DMS53 (cell line): ENCODE data around the gene MIB2.
"Not testable (repeated sequence)": the region's sequence is repeated elsewhere in the genome, so short reads cannot be mapped to it uniquely, and the experiment has no call there.

ENCODE experiments used
- DNase-seq: peaks from one replicate; lab custom pipeline; 2025; lab: John Stamatoyannopoulos, UW

The MIB2 gene

GRCh38 chr1:1658583-1659549 lies 43.6 kb downstream of the MIB2 start, which contains the start of gene CDK11B:
TSS of gene CDK11B (minus strand) at chr1:1659004. CDS start at chr1:1657485, 1,519 bp downstream.
- peak; percentile 94 for DNase-seq

GRCh38 chr1:1662392-1662791 lies 47.1 kb downstream of the MIB2 start:
- not testable (repeated sequence) for DNase-seq

- peak; percentile 20 for DNase-seq
Measured at GRCh38 chr1:1662830-1663560, 47.7 kb downstream of the MIB2 start.

GRCh38 chr1:1664318-1664717 lies 49.0 kb downstream of the MIB2 start:
- not testable (repeated sequence) for DNase-seq

- DNase-seq = no peak
Measured at GRCh38 chr1:1664941-1665814, 49.9 kb downstream of the MIB2 start.

- DNase-seq = peak; percentile 20
Measured at GRCh38 chr1:1665815-1666251, 50.5 kb downstream of the MIB2 start.

- no peak for DNase-seq
Measured at GRCh38 chr1:1666526-1666925, 51.2 kb downstream of the MIB2 start.

- no peak for DNase-seq
Measured at GRCh38 chr1:1669468-1670440, 54.5 kb downstream of the MIB2 start.

- DNase-seq = no peak
Measured at GRCh38 chr1:1670866-1671265, 55.6 kb downstream of the MIB2 start.

GRCh38 chr1:1671365-1672119 lies 56.2 kb downstream of the MIB2 start:
- DNase-seq = no peak

GRCh38 chr1:1672181-1672965 lies 57.1 kb downstream of the MIB2 start:
- no peak for DNase-seq

- not testable (repeated sequence) for DNase-seq
Measured at GRCh38 chr1:1674806-1675205, 59.5 kb downstream of the MIB2 start.

GRCh38 chr1:1675218-1675617 lies 59.9 kb downstream of the MIB2 start:
- not testable (repeated sequence) for DNase-seq

GRCh38 chr1:1676087-1676486 lies 60.8 kb downstream of the MIB2 start:
- not testable (repeated sequence) for DNase-seq

GRCh38 chr1:1677718-1678580 lies 62.6 kb downstream of the MIB2 start:
- DNase-seq = no peak

GRCh38 chr1:1678581-1679380 lies 63.5 kb downstream of the MIB2 start:
- DNase-seq = no peak
